Urothelium cell line (cell line): ENCODE results near the gene PODXL.

Source experiments
- DNase-seq: peaks from one replicate; pipeline ENCODE4 v3.0.0; 2011; ENCODE audit warnings: low spot score, mixed read lengths
- FAIRE-seq: peaks from 2 replicates; lab custom pipeline; 2011; peaks lifted over from hg19 to GRCh38; lab: Jason Lieb, UNC

Gene PODXL

GRCh38 chr7:131455546-131455945 is 100.9 kb downstream of the PODXL start:
- DNase-seq, result no peak
- FAIRE-seq, result no peak

DNA sequence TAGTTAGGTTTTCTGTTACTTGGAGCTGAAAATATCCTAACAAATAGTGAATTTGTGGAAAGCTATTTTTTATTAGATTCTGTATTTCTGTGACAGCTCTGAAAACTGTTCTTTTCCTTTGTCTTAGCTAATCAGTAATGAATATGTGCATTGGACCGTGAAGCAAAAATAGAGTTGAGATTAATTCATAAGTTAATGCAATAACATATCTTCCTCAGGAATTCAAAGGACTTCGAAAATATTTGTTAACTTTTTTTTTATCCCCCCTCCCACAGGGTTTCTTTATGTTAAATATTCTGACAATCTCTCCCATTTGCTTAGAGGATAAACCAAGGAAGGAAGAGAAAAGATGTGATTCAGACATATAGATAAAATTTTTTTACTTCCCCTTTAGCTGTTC is 101.4 kb downstream of the PODXL start:
- FAIRE-seq (no peak), DNase-seq (no peak)

DNA sequence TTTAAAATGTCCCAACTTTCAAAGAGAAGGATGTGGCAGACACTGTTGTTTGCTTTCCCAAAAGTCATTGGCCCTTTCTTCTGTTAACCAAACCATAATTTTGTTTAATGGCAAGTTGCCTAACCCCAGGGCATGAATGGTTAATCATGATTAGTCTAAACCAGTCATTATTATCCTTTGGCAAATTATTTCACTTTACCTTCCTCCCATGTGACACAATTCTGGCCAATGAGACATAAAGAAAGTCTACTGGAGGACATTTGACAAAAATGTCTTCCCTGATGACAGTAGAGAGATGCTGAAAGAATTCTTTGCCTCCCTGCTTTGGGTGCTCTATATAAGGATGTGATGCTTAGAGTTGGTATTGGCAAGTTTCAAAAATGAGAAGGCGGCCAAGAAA is 101.9 kb downstream of the PODXL start:
- DNase-seq (no peak), FAIRE-seq (no peak)
